ENCODE measurements around the gene SLC39A10. TPM values are rescaled to one million over a fixed set of nuclear protein-coding genes. Genes with fewer than 3 reads are reported as not detected.
A peak's percentile ranks its signal among the peaks of the same experiment; 100 is the strongest.

SLC39A10 gene
- total RNA-seq, 1 donor from 2014 or later: 52.3 TPM

DNA sequence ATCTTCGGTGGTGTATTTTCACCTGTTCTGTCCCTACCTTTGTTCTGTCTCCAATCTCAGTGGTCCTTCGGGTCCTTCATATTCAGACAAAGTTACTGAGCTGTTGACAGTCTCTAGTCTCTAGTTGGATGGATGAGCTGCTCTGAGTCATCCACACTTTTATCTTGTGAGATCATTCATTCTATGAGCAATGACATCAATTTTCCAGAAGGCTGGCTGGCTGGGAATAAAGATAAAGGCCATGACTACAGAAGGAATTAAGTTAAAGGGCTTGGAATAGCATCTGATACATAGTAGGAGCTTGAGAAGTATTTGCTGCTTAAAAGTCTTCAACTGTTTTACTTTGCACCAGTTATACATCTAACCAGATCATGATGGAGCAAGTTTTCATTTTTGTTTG is 43.1 kb upstream of the SLC39A10 start:
- peaks cover 21% of the 10 kb centered on the region for H3K4me1 Mint-ChIP-seq
- H3K4me3 Mint-ChIP-seq: no peak overlapping the region
- intact Hi-C loops (cut with micrococcal nuclease): loop anchor here (2.0 kb wide), 1 partner anchor 15 kb away; no protein-coding TSS in a partner anchor
- ATAC-seq (ENCODE audit: low read depth) (no peak), DNase-seq (no peak)
- no peaks in the 10 kb centered on the region for H3K9me3 Mint-ChIP-seq
- H3K27ac Mint-ChIP-seq: no peak overlapping the region
- H3K36me3 Mint-ChIP-seq (ENCODE audit: low read depth): no peaks in the 10 kb centered on the region
- POLR2A ChIA-PET: interaction anchor here (0.8 kb wide), 1 partner anchor 33 kb away, joined by 3 read pairs; no protein-coding TSS in a partner anchor
- no peaks in the 10 kb centered on the region for H3K27me3 Mint-ChIP-seq
- CTCF ChIA-PET: interaction anchor here (0.6 kb wide), 1 partner anchor 246 kb away, joined by 3 read pairs; no protein-coding TSS in a partner anchor
- TF ChIP-seq, protein P1, sequence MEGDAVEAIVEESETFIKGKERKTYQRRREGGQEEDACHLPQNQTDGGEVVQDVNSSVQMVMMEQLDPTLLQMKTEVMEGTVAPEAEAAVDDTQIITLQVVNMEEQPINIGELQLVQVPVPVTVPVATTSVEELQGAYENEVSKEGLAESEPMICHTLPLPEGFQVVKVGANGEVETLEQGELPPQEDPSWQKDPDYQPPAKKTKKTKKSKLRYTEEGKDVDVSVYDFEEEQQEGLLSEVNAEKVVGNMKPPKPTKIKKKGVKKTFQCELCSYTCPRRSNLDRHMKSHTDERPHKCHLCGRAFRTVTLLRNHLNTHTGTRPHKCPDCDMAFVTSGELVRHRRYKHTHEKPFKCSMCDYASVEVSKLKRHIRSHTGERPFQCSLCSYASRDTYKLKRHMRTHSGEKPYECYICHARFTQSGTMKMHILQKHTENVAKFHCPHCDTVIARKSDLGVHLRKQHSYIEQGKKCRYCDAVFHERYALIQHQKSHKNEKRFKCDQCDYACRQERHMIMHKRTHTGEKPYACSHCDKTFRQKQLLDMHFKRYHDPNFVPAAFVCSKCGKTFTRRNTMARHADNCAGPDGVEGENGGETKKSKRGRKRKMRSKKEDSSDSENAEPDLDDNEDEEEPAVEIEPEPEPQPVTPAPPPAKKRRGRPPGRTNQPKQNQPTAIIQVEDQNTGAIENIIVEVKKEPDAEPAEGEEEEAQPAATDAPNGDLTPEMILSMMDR (IDR thresholded peaks at IDR 0.05): no peak

DNA sequence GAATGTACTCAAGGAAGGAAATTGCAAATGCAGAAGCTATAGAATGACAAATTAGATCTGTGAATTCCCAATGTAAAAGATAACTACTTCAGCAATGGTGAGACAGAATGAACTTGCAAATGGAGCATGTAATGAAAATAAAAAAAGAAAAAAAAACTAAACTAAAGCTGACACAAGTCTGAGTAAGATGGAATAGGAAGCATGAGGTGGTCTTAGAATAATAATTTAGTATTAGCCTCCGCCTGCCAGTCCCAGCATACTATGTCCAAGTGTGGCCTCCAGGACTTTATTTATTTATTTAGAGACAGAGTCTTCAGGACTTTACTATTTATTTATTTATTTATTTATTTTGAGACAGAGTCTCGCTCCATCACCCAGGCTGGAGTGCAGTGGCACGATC is 37.4 kb upstream of the SLC39A10 start:
- ATAC-seq (ENCODE audit: low read depth): no peak
- TF ChIP-seq, protein P1 (IDR thresholded peaks at IDR 0.05): no peak
- no peak overlapping the region for H3K4me3 Mint-ChIP-seq
- H3K36me3 Mint-ChIP-seq (ENCODE audit: low read depth): no peaks in the 10 kb centered on the region
- H3K4me1 Mint-ChIP-seq: no peaks in the 10 kb centered on the region
- intact Hi-C loops (cut with micrococcal nuclease): no loop called here
- CTCF ChIA-PET: no interaction called here
- H3K9me3 Mint-ChIP-seq: no peaks in the 10 kb centered on the region
- DNase-seq: no peak
- POLR2A ChIA-PET: interaction anchor here (0.6 kb wide), 1 partner anchor 30 kb away, joined by 6 read pairs; no protein-coding TSS in a partner anchor
- no peak overlapping the region for H3K27ac Mint-ChIP-seq
- H3K27me3 Mint-ChIP-seq: no peaks in the 10 kb centered on the region

DNA sequence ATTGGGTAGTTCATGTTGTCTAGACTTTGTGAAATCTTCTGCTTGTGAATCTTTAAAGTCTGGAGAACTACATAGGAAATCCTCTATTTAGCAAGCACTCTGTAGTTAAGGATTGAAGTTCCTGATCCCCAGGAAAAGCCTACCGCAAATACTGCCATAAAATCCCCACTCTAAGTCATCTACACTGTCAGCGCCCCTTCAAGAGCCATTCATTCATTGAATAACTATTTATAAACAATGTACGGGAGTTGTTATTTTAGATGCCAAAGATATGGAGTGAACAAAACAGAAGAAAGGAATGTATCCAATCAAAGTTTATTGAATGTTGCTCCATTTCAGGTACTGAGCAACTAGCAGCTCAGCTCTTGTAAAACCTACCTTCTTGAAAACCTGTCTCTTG is 36.5 kb upstream of the SLC39A10 start:
- no peak for ATAC-seq (ENCODE audit: low read depth)
- CTCF ChIA-PET: no interaction called here
- intact Hi-C loops (cut with micrococcal nuclease): no loop called here

DNA sequence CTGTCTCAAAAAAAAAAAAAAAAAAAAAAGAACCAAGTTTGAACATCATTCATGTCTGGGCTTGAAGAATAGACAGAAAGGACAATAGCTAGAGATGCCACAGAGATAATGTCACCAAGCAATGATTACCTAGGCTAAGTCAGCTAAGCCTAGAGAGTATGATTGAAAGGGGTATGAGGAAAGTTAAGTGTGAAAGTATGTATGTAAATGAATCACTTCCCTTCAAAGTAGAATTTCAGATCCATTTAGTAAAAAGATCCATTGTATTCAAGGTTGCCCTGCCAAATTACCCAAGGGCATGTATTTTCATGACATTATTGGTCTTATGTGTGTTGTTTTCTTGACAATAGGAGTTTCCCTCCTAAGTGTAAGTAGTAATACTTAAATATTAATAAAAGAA is 34.1 kb upstream of the SLC39A10 start:
- H3K36me3 Mint-ChIP-seq (ENCODE audit: low read depth): no peaks in the 10 kb centered on the region
- peaks cover 16% of the 10 kb centered on the region for H3K4me1 Mint-ChIP-seq
- intact Hi-C loops (cut with micrococcal nuclease): no loop called here
- no peak for ATAC-seq (ENCODE audit: low read depth)
- no peak for DNase-seq
- H3K9me3 Mint-ChIP-seq: no peaks in the 10 kb centered on the region
- H3K27ac Mint-ChIP-seq: no peak overlapping the region
- H3K4me3 Mint-ChIP-seq: no peak overlapping the region
- TF ChIP-seq, protein P1 (IDR thresholded peaks at IDR 0.05): no peak
- ChIA-PET CTCF (no interaction called here), POLR2A (interaction anchor here (0.5 to 1.0 kb wide), 3 partner anchors 27 to 223 kb away, joined by 4 to 7 read pairs (median 5); partner anchors contain the start of gene SLC39A10)
- H3K27me3 Mint-ChIP-seq: no peaks in the 10 kb centered on the region

More for the DNA sequence above, 36.5 kb upstream of the SLC39A10 start:
- H3K27ac Mint-ChIP-seq: no peak overlapping the region
- H3K4me1 Mint-ChIP-seq: peaks cover under 1% of the 10 kb centered on the region
- POLR2A ChIA-PET: no interaction called here
- DNase-seq: no peak
- no peaks in the 10 kb centered on the region for H3K36me3 Mint-ChIP-seq (ENCODE audit: low read depth)
- TF ChIP-seq, protein P1 (IDR thresholded peaks at IDR 0.05): no peak
- no peaks in the 10 kb centered on the region for H3K27me3 Mint-ChIP-seq
- no peak overlapping the region for H3K4me3 Mint-ChIP-seq
- H3K9me3 Mint-ChIP-seq: no peaks in the 10 kb centered on the region

DNA sequence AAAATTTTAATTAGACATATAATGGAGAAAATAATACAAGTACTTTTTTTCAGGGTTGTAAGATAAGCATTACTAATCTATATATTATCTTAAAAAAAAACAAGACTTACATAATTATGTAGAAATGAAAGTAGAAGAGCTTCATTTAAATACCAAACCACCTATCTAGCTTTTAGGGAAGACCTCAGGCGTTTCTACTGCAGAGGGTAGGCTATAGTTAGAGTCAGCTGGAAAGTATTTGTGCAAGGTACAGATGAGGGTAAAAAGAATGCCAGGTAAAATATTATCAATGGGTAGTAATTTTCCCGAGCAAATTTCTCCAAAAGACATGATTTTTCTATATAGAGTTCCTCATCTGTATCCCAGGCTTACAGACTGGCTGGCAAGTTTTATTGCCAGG is 30.5 kb upstream of the SLC39A10 start:
- H3K36me3 Mint-ChIP-seq (ENCODE audit: low read depth): no peaks in the 10 kb centered on the region
- no peaks in the 10 kb centered on the region for H3K27me3 Mint-ChIP-seq

More for the DNA sequence above, 30.5 kb upstream of the SLC39A10 start:
- intact Hi-C loops (cut with micrococcal nuclease): no loop called here
- Mint-ChIP-seq H3K4me1 (peaks cover 19% of the 10 kb centered on the region), H3K27ac (no peak overlapping the region), H3K9me3 (no peaks in the 10 kb centered on the region), H3K4me3 (no peak overlapping the region)
- ATAC-seq (ENCODE audit: low read depth) (peak; percentile 31), DNase-seq (no peak)
- ChIA-PET CTCF (interaction anchor here (0.9 to 1.7 kb wide), 2 partner anchors 8 to 34 kb away, joined by 3 to 5 read pairs; no protein-coding TSS in a partner anchor), POLR2A (interaction anchor here (0.8 to 2.5 kb wide), 2 partner anchors 28 to 31 kb away, joined by 3 to 16 read pairs; partner anchors contain the start of gene SLC39A10)
- TF ChIP-seq, protein P1 (IDR thresholded peaks at IDR 0.05): no peak
